Stomach smooth muscle (tissue), 2 donors: Measurements from ENCODE around the gene PSMA5.
"Not testable (repeated sequence)": the region's sequence is repeated elsewhere in the genome, so short reads cannot be mapped to it uniquely, and the experiment has no call there.

Experiments used
- H3K27ac ChIP-seq: one replicate; pipeline ENCODE4 v1.7.0; 2013; ENCODE audit warnings: mild to moderate bottlenecking, low read length, inconsistent platforms
- H3K27me3 ChIP-seq, 2 donors: one replicate each; pipeline ENCODE4 v1.7.0; 2013; ENCODE audit warnings: low read length in 2 of 2; ENCODE audit not compliant: insufficient read depth in 2 of 2, control insufficient read depth in 1 of 2
- H3K36me3 ChIP-seq, 2 donors: one replicate each; pipeline ENCODE4 v1.7.0; 2013; ENCODE audit warnings: low read length in 2 of 2; ENCODE audit not compliant: control insufficient read depth in 2 of 2, insufficient read depth in 2 of 2
- H3K4me1 ChIP-seq: one replicate; pipeline ENCODE4 v1.7.0; 2013; ENCODE audit warnings: low read length; ENCODE audit not compliant: control insufficient read depth, insufficient read depth
- H3K4me3 ChIP-seq, 2 donors: one replicate each; pipeline ENCODE4 v1.7.0; 2013; ENCODE audit warnings: low read length in 2 of 2
- H3K9ac ChIP-seq, 2 donors: one replicate each; pipeline ENCODE4 v1.7.0; 2013; ENCODE audit warnings: low read length in 2 of 2, mild to moderate bottlenecking in 1 of 2
- H3K9me3 ChIP-seq, 2 donors: one replicate each; pipeline ENCODE4 v1.7.0; 2013; ENCODE audit warnings: low read length in 2 of 2; ENCODE audit not compliant: control insufficient read depth in 2 of 2
- donor health status: healthy.
- donor health status: Pancreatic carcinoma.

PSMA5 gene

GRCh38 chr1:109426281-109427170 lies at the start of gene PSMA5:
PSMA5 (minus strand) TSS chr1:109426448; CDS start chr1:109426330, 118 bp downstream.
- Histone ChIP-seq H3K36me3 (no peaks in the 10 kb centered on the region), H3K9me3 (no peaks in the 10 kb centered on the region), H3K27me3 (no peaks in the 10 kb centered on the region), H3K4me1 (peaks cover 15% of the 10 kb centered on the region), H3K9ac (peak within 1 kb of the TSS; percentile 77 to 90), H3K4me3 (peak within 1 kb of the TSS; percentile 92), H3K27ac (peak within 1 kb of the TSS; percentile 85)

- Histone ChIP-seq H3K27me3 (no peaks in the 10 kb centered on the region), H3K9ac (no peak overlapping the region), H3K9me3 (no peaks in the 10 kb centered on the region), H3K36me3 (peaks cover 17 to 21% of the 10 kb centered on the region in 2 donors), H3K27ac (no peak overlapping the region), H3K4me1 (no peaks in the 10 kb centered on the region), H3K4me3 (no peak overlapping the region)
Measured at GRCh38 chr1:109475261-109475660, 49.0 kb upstream of the PSMA5 start.

GRCh38 chr1:109474697-109475096 lies 48.4 kb upstream of the PSMA5 start:
- peaks cover 15 to 21% of the 10 kb centered on the region in 2 donors for H3K36me3 ChIP-seq
- no peak overlapping the region for H3K4me3 ChIP-seq
- no peak overlapping the region for H3K27ac ChIP-seq
- H3K4me1 ChIP-seq, result no peaks in the 10 kb centered on the region
- H3K27me3 ChIP-seq, result no peaks in the 10 kb centered on the region
- H3K9ac ChIP-seq, result no peak overlapping the region
- no peaks in the 10 kb centered on the region for H3K9me3 ChIP-seq

- not testable (repeated sequence) for H3K9me3 ChIP-seq, H3K4me3 ChIP-seq, H3K9ac ChIP-seq, H3K27me3 ChIP-seq, H3K27ac ChIP-seq, H3K4me1 ChIP-seq
- H3K36me3 ChIP-seq, result peaks cover 15 to 18% of the 10 kb centered on the region in 2 donors
Measured at GRCh38 chr1:109473284-109474057, 47.2 kb upstream of the PSMA5 start.

- Histone ChIP-seq H3K4me3 (no peak overlapping the region), H3K36me3 (peaks cover 11 to 18% of the 10 kb centered on the region in 2 donors), H3K9me3 (no peaks in the 10 kb centered on the region), H3K9ac (no peak overlapping the region), H3K4me1 (no peaks in the 10 kb centered on the region), H3K27ac (no peak overlapping the region), H3K27me3 (no peaks in the 10 kb centered on the region)
Measured at GRCh38 chr1:109472779-109473178, 46.5 kb upstream of the PSMA5 start.

GRCh38 chr1:109470245-109470644 lies 44.0 kb upstream of the PSMA5 start:
- Histone ChIP-seq H3K9me3 (no peaks in the 10 kb centered on the region), H3K36me3 (peaks cover 0 to under 1% of the 10 kb centered on the region in 2 donors), H3K27me3 (peaks cover 0 to 3% of the 10 kb centered on the region in 2 donors), H3K4me3 (no peak overlapping the region), H3K27ac (no peak overlapping the region), H3K9ac (no peak overlapping the region), H3K4me1 (peaks cover 4% of the 10 kb centered on the region)

GRCh38 chr1:109468903-109469302 lies 42.7 kb upstream of the PSMA5 start:
- peak overlapping the region; percentile 31 for H3K27ac ChIP-seq
- H3K27me3 ChIP-seq, result peaks cover 0 to 3% of the 10 kb centered on the region in 2 donors
- no peak overlapping the region for H3K9ac ChIP-seq
- peaks cover 7% of the 10 kb centered on the region for H3K4me1 ChIP-seq
- H3K4me3 ChIP-seq, result no peak overlapping the region
- no peaks in the 10 kb centered on the region for H3K9me3 ChIP-seq
- no peaks in the 10 kb centered on the region for H3K36me3 ChIP-seq

GRCh38 chr1:109468061-109468460 lies 41.8 kb upstream of the PSMA5 start:
- H3K9ac ChIP-seq, result no peak overlapping the region
- H3K9me3 ChIP-seq, result no peaks in the 10 kb centered on the region
- H3K27ac ChIP-seq, result peak overlapping the region; percentile 49
- H3K27me3 ChIP-seq, result peaks cover 0 to 3% of the 10 kb centered on the region in 2 donors
- no peaks in the 10 kb centered on the region for H3K36me3 ChIP-seq
- H3K4me1 ChIP-seq, result peaks cover 7% of the 10 kb centered on the region
- no peak overlapping the region for H3K4me3 ChIP-seq

- peaks cover 7% of the 10 kb centered on the region for H3K4me1 ChIP-seq
- H3K27me3 ChIP-seq, result peaks cover 0 to 3% of the 10 kb centered on the region in 2 donors
- peak overlapping the region in 1 of 2 donors; percentile 55 for H3K9ac ChIP-seq
- no peaks in the 10 kb centered on the region for H3K9me3 ChIP-seq
- H3K4me3 ChIP-seq, result peak overlapping the region; percentile 46 to 79
- no peaks in the 10 kb centered on the region for H3K36me3 ChIP-seq
- peak overlapping the region; percentile 49 for H3K27ac ChIP-seq
Measured at GRCh38 chr1:109467301-109467777, 41.1 kb upstream of the PSMA5 start.

GRCh38 chr1:109466452-109467300 lies 40.4 kb upstream of the PSMA5 start, which contains the start of gene SYPL2:
SYPL2 (plus strand) TSS chr1:109466546; CDS start chr1:109466844, 298 bp downstream.
- H3K27me3 ChIP-seq, result peaks cover 0 to 3% of the 10 kb centered on the region in 2 donors

More at GRCh38 chr1:109466452-109467300, 40.4 kb upstream of the PSMA5 start, which contains the start of gene SYPL2:
- Histone ChIP-seq H3K36me3 (no peaks in the 10 kb centered on the region), H3K4me1 (peaks cover 7% of the 10 kb centered on the region), H3K9me3 (no peaks in the 10 kb centered on the region), H3K4me3 (peak within 1 kb of the TSS; percentile 79 to 85), H3K27ac (peak within 1 kb of the TSS; percentile 80), H3K9ac (peak within 1 kb of the TSS; percentile 78 to 83)
